Measurements from ENCODE around the gene SNX10. TPM values are rescaled to one million over a fixed set of nuclear protein-coding genes. Genes with fewer than 3 reads are reported as not detected.

The SNX10 gene
- total and polyA plus RNA-seq, 2 of the 4 experiments (the other 2 are of a cell fraction): not detected

DNA sequence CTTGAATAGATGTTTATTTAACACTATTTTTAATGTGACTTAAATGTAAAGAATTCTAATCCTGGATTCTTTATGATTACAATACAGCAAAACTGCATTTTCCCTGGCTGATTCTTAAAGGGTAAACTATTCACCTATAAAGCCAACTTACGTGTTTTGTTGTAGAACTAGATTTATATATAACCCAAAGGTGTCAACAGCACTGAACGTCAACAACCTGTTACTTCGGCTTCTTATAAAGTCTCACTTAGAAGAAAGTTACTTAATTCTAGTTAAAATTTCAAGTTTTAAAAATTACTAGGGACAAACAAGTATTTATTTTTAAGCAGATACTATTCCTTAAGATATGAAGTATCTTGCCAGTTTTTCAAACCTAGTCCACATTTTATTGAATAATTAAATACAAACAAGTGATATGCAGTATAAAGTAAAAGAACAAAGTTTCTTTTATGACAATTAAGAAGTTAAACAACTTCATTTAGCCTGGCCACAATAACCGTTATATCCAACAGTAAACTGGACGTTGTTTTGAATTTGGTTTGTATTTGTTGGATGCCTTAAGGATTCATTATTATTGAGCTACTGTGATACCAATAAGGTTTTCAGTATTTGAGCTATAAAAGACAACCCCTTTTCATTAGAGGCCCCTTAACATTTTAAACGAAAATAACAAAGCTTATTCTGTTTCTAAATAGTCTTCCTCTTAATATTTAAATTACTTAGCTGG is 83.1 kb downstream of the SNX10 start:
- in situ Hi-C loops (cut with MboI; ENCODE audit: low sequenced_read_pairs): no loop called here
- no peak overlapping the region for H3K9ac ChIP-seq (ENCODE audit: low read depth, low read length)

More for the DNA sequence above, 83.1 kb downstream of the SNX10 start:
- no peak overlapping the region for H3K18ac ChIP-seq (ENCODE audit: low read depth, low read length)
- BruUV-seq (replicated peaks): no TSS peak
- H3K4me1 ChIP-seq (ENCODE audit: control insufficient read depth, insufficient read depth, low read length): no peaks in the 10 kb centered on the region
- ChIA-PET CTCF (interaction anchor here (1.2 to 1.4 kb wide), 3 partner anchors 10 to 482 kb away, joined by 3 to 5 read pairs (median 3); no protein-coding TSS in a partner anchor), POLR2A (ENCODE audit: unreplicated experiment) (no interaction called here)
- no peak overlapping the region for H2BK15ac ChIP-seq (ENCODE audit: low read depth, low read length)
- H3K23ac ChIP-seq (ENCODE audit: low read depth, low read length): no peak overlapping the region
- no peaks in the 10 kb centered on the region for H3K79me1 ChIP-seq (ENCODE audit: low read depth in 1 of 2, low read length in 2 of 2)
- no peak overlapping the region for H2BK20ac ChIP-seq (ENCODE audit: low read depth, low read length)
- WGBS, 2 experiments (ENCODE audit: extremely low coverage in 2 of 2, insufficient read length in 1 of 2): no CpG with 5 or more reads among the region's 6 CpGs
- TF ChIP-seq POLR2A (IDR thresholded peaks at IDR 0.05; ENCODE audit: low read depth, low read length) (no peak), CHD1 (IDR thresholded peaks at IDR 0.05; ENCODE audit: low read depth, low read length) (no peak), BHLHE40 (IDR thresholded peaks at IDR 0.05; ENCODE audit: low read depth, low read length) (no peak), RAD21 (IDR thresholded peaks at IDR 0.05; ENCODE audit: low read length) (no peak), FOS (IDR thresholded peaks at IDR 0.05; ENCODE audit: low read depth, low read length) (no peak), NFE2L2 (IDR thresholded peaks at IDR 0.05; ENCODE audit: low read depth, low read length) (no peak), RFX5 (IDR thresholded peaks at IDR 0.05; ENCODE audit: low read depth, low read length) (no peak), CTCF (conservative IDR thresholded peaks at IDR 0.05; ENCODE audit: low read depth, low read length) (no peak), CEBPB (IDR thresholded peaks at IDR 0.05; ENCODE audit: low read depth, low read length) (no peak), MAZ (IDR thresholded peaks at IDR 0.05; ENCODE audit: borderline replicate concordance, low read depth, low read length) (no peak), RCOR1 (IDR thresholded peaks at IDR 0.05; ENCODE audit: insufficient replicate concordance, low read length) (no peak), SMC3 (IDR thresholded peaks at IDR 0.05; ENCODE audit: low read depth, low read length) (no peak), MAFK (IDR thresholded peaks at IDR 0.05; ENCODE audit: low read depth, low read length) (no peak), MXI1 (IDR thresholded peaks at IDR 0.05; ENCODE audit: borderline replicate concordance, low read depth, low read length) (no peak)
- TF ChIP-seq, protein P1, sequence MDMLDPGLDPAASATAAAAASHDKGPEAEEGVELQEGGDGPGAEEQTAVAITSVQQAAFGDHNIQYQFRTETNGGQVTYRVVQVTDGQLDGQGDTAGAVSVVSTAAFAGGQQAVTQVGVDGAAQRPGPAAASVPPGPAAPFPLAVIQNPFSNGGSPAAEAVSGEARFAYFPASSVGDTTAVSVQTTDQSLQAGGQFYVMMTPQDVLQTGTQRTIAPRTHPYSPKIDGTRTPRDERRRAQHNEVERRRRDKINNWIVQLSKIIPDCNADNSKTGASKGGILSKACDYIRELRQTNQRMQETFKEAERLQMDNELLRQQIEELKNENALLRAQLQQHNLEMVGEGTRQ (IDR thresholded peaks at IDR 0.05; ENCODE audit: low read depth, low read length): no peak
- TF ChIP-seq, protein P2, sequence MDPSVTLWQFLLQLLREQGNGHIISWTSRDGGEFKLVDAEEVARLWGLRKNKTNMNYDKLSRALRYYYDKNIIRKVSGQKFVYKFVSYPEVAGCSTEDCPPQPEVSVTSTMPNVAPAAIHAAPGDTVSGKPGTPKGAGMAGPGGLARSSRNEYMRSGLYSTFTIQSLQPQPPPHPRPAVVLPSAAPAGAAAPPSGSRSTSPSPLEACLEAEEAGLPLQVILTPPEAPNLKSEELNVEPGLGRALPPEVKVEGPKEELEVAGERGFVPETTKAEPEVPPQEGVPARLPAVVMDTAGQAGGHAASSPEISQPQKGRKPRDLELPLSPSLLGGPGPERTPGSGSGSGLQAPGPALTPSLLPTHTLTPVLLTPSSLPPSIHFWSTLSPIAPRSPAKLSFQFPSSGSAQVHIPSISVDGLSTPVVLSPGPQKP (IDR thresholded peaks at IDR 0.05; ENCODE audit: borderline replicate concordance, low read depth, low read length): no peak
- dilution Hi-C loops (cut with HindIII; ENCODE audit: low sequenced_read_pairs, unreplicated experiment): no loop called here
- H3K9me1 ChIP-seq (ENCODE audit: insufficient read depth, low read length): no peaks in the 10 kb centered on the region; the same call in 1 of the 2 replicates
- H3K4me3 ChIP-seq (ENCODE audit: insufficient read depth, low read depth, low read length): no peak overlapping the region
- no peak overlapping the region for H3K14ac ChIP-seq (replicated peaks; ENCODE audit: low read depth, low read length)
- H4K91ac ChIP-seq (ENCODE audit: insufficient read depth, low read depth, low read length): no peak overlapping the region
- no peak overlapping the region for H4K8ac ChIP-seq (ENCODE audit: low read depth in 2 of 2, low read length in 2 of 2)
- intact Hi-C loops (cut with micrococcal nuclease): loop anchor here (10.0 kb wide), 1 partner anchor 490 kb away; the partner anchor contains the start of gene SKAP2
- no peak overlapping the region for H3K27ac ChIP-seq (ENCODE audit: insufficient read depth, low read length)
- H3K27me3 ChIP-seq (ENCODE audit: control insufficient read depth, insufficient read depth, low read length): peaks cover 41% of the 10 kb centered on the region
- H3K4ac ChIP-seq (ENCODE audit: low read depth, low read length): no peak overlapping the region
- peaks cover 3% of the 10 kb centered on the region; the same call in 1 of the 2 replicates for H3K9me3 ChIP-seq (ENCODE audit: control insufficient read depth, insufficient read depth, low read length)
- no peaks in the 10 kb centered on the region for H4K20me1 ChIP-seq (ENCODE audit: insufficient read depth, low read length)
- H4K5ac ChIP-seq (ENCODE audit: low read depth, low read length): no peak overlapping the region
- ATAC-seq (ENCODE audit: low read depth) (no peak), DNase-seq (no peak)
- H3K56ac ChIP-seq (ENCODE audit: extremely low read depth, insufficient read depth, low read length): no peak overlapping the region
- H2AFZ ChIP-seq (replicated peaks; ENCODE audit: low read length, poor library complexity): no peak overlapping the region
- H2AK9ac ChIP-seq (replicated peaks; ENCODE audit: low read depth, low read length, poor library complexity): no peak overlapping the region
- no peak overlapping the region for H2AK5ac ChIP-seq (ENCODE audit: low read depth, low read length)
- no peak overlapping the region for H2BK120ac ChIP-seq (ENCODE audit: low read depth, low read length)
- no peak overlapping the region for H3K4me2 ChIP-seq (ENCODE audit: low read depth, low read length)
- no peaks in the 10 kb centered on the region for H3K36me3 ChIP-seq (ENCODE audit: control insufficient read depth, insufficient read depth, low read length)
- H2BK5ac ChIP-seq (ENCODE audit: low read depth, low read length, poor library complexity, severe bottlenecking): no peak overlapping the region

Data from IMR-90 (cell line).